Panc1 (cell line): ENCODE measurements around the gene GAB1. TPM values are rescaled to one million over a fixed set of nuclear protein-coding genes. Genes with fewer than 3 reads are reported as not detected.

Experiments used
- ATAC-seq: fragments of 200-7000 bp; cut with Tn5 transposase; 2 replicates; pipeline ENCODE4 v1.9.1; 2020; ENCODE audit warnings: mild to moderate bottlenecking, moderate library complexity
- BruUV-seq: library from RNA; stranded (reverse); fragments of 400-500 nt; replicated peaks from 2 replicates; lab custom pipeline; 2021; lab: Mats Ljungman, UMichigan
- CTCF ChIA-PET: fragments of 300-600 bp; sonication (Branson Sonifier 250); formaldehyde crosslinking; loops from one replicate; lab custom pipeline; 2022; ENCODE audit warnings: antibody characterized with exemption; lab: Charles Lee
- POLR2A ChIA-PET: fragments of 300-600 bp; sonication (Branson Sonifier 250); formaldehyde crosslinking; loops from one replicate; lab custom pipeline; 2022; ENCODE audit warnings: antibody characterized with exemption; lab: Charles Lee
- DNase-seq: peaks from one replicate; pipeline ENCODE4 v3.0.0-alpha.2; 2010; ENCODE audit warnings: low read depth, low spot score
- H3K27ac ChIP-seq: 2 replicates; pipeline ENCODE4 v1.5.1; 2011; ENCODE audit warnings: mild to moderate bottlenecking, low read length, inconsistent platforms
- H3K27me3 ChIP-seq: fragments of 200-500 bp; sonication (Bioruptor generic); 2 replicates; pipeline ENCODE4 v1.6.0; 2014; ENCODE audit warnings: low read length, inconsistent platforms; ENCODE audit not compliant: control insufficient read depth, insufficient read depth
- H3K36me3 ChIP-seq: fragments of 200-500 bp; sonication (Bioruptor generic); 2 replicates; pipeline ENCODE4 v1.5.1; 2014; ENCODE audit warnings: inconsistent platforms, mild to moderate bottlenecking, low read length, moderate library complexity; ENCODE audit not compliant: control insufficient read depth, insufficient read depth
- H3K4me1 ChIP-seq: 2 replicates; pipeline ENCODE4 v1.5.1; 2011; ENCODE audit warnings: inconsistent platforms, mild to moderate bottlenecking, low read length, moderate library complexity; ENCODE audit not compliant: control insufficient read depth, insufficient read depth
- H3K4me3 ChIP-seq, 2 experiments: 2 replicates each; pipeline ENCODE4 v1.5.1; 2011 to 2012; ENCODE audit warnings: low read depth in 2 of 2, low read length in 2 of 2, mild to moderate bottlenecking in 2 of 2, inconsistent platforms in 1 of 2, moderate library complexity in 1 of 2
- H3K9me3 ChIP-seq: fragments of 200-500 bp; sonication (Bioruptor generic); 2 replicates; pipeline ENCODE4 v1.5.1; 2014; ENCODE audit warnings: low read depth, mild to moderate bottlenecking, inconsistent platforms, low read length, moderate library complexity; ENCODE audit not compliant: control insufficient read depth, insufficient read depth
- CTCF ChIP-seq: fragments of 450-650 bp; IDR thresholded peaks from 2 replicates; pipeline ENCODE4 v1.5.1; 2017; ENCODE audit warnings: mild to moderate bottlenecking
- POLR2AphosphoS5 ChIP-seq: IDR thresholded peaks from 2 replicates; pipeline ENCODE4 v1.6.1; 2012; ENCODE audit warnings: mild to moderate bottlenecking, low read depth, low read length, moderate library complexity
- SIN3A ChIP-seq: IDR thresholded peaks from 2 replicates; pipeline ENCODE4 v1.6.1; 2012; ENCODE audit warnings: low read depth, mild to moderate bottlenecking, low read length, moderate library complexity, borderline replicate concordance; ENCODE audit not compliant: insufficient read depth
- TCF7L2 ChIP-seq: IDR thresholded peaks from 2 replicates; pipeline ENCODE4 v1.6.1; 2011; ENCODE audit warnings: mild to moderate bottlenecking, low read depth, low read length, inconsistent platforms
- in situ Hi-C: cut with HindIII; loops from 2 replicates; pipeline ENCODE4 v1.10.0; 2016; ENCODE audit warnings: low sequenced_read_pairs, low pct_unique_long_range_greater_than_20kb
- intact Hi-C: fragments of 100-400 bp; cut with micrococcal nuclease; formaldehyde crosslinking; loops from one replicate; pipeline ENCODE4 v1.10.0; 2022; ENCODE audit not compliant: unreplicated experiment
- total RNA-seq: library from RNA; stranded (reverse); gene quantifications from one replicate; pipeline ENCODE4 v1.2.1, GENCODE V29; 2021; ENCODE audit not compliant: unreplicated experiment
- TF ChIP-seq, protein P1 (sequence below), 2 experiments: IDR thresholded peaks; 2 replicates each; pipeline ENCODE4 v1.6.1; 2011 to 2012; ENCODE audit warnings: low read depth in 2 of 2, control low read depth in 1 of 2, low read length in 1 of 2, mild to moderate bottlenecking in 1 of 2, moderate library complexity in 1 of 2; ENCODE audit not compliant: insufficient read depth in 1 of 2

GAB1 gene
- total RNA-seq, 1 experiment from 2014 or later = 2.8 TPM

GRCh38 chr4:143289370-143289769 is 47.3 kb upstream of the GAB1 start:
- TF ChIP-seq POLR2AphosphoS5 = no peak
- no peaks in the 10 kb centered on the region for H3K27me3 ChIP-seq
- intact Hi-C loops (no loop called here), in situ Hi-C loops (no loop called here)
- no peak for ATAC-seq
- no peak overlapping the region for H3K4me3 ChIP-seq
- DNase-seq = no peak
- ChIA-PET POLR2A (no interaction called here), CTCF (no interaction called here)
- H3K36me3 ChIP-seq = no peaks in the 10 kb centered on the region
- no peaks in the 10 kb centered on the region for H3K9me3 ChIP-seq
- H3K4me1 ChIP-seq = no peaks in the 10 kb centered on the region
- BruUV-seq = no TSS peak
- no peak overlapping the region for H3K27ac ChIP-seq

GRCh38 chr4:143291314-143291713 is 45.4 kb upstream of the GAB1 start:
- in situ Hi-C loops = no loop called here
- ATAC-seq = no peak

More at GRCh38 chr4:143291314-143291713, 45.4 kb upstream of the GAB1 start:
- ChIA-PET POLR2A (no interaction called here), CTCF (no interaction called here)
- BruUV-seq = no TSS peak
- no peaks in the 10 kb centered on the region for H3K36me3 ChIP-seq
- no peak overlapping the region for H3K27ac ChIP-seq
- TF ChIP-seq, protein P1, sequence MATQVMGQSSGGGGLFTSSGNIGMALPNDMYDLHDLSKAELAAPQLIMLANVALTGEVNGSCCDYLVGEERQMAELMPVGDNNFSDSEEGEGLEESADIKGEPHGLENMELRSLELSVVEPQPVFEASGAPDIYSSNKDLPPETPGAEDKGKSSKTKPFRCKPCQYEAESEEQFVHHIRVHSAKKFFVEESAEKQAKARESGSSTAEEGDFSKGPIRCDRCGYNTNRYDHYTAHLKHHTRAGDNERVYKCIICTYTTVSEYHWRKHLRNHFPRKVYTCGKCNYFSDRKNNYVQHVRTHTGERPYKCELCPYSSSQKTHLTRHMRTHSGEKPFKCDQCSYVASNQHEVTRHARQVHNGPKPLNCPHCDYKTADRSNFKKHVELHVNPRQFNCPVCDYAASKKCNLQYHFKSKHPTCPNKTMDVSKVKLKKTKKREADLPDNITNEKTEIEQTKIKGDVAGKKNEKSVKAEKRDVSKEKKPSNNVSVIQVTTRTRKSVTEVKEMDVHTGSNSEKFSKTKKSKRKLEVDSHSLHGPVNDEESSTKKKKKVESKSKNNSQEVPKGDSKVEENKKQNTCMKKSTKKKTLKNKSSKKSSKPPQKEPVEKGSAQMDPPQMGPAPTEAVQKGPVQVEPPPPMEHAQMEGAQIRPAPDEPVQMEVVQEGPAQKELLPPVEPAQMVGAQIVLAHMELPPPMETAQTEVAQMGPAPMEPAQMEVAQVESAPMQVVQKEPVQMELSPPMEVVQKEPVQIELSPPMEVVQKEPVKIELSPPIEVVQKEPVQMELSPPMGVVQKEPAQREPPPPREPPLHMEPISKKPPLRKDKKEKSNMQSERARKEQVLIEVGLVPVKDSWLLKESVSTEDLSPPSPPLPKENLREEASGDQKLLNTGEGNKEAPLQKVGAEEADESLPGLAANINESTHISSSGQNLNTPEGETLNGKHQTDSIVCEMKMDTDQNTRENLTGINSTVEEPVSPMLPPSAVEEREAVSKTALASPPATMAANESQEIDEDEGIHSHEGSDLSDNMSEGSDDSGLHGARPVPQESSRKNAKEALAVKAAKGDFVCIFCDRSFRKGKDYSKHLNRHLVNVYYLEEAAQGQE (IDR thresholded peaks at IDR 0.05; ENCODE audit: insufficient read depth in 1 of 2, low read depth in 2 of 2, low read length in 1 of 2) = no peak
- TF ChIP-seq POLR2AphosphoS5 = no peak
- TF ChIP-seq CTCF = no peak
- TF ChIP-seq SIN3A = no peak
- TF ChIP-seq TCF7L2 = no peak
- no peaks in the 10 kb centered on the region for H3K4me1 ChIP-seq
- H3K4me3 ChIP-seq = no peak overlapping the region
- H3K27me3 ChIP-seq = no peaks in the 10 kb centered on the region
- no peaks in the 10 kb centered on the region for H3K9me3 ChIP-seq
- intact Hi-C loops = no loop called here
- DNase-seq = no peak
